ENCODE results near the gene PGAM5. TPM values are rescaled to one million over a fixed set of nuclear protein-coding genes. Genes with fewer than 3 reads are reported as not detected.

Gene PGAM5
- total and polyA plus RNA-seq, 2 of the 13 experiments (the other 11 are each of a cell fraction or from before 2014, with no cell fraction given): 18.0 to 77.9 TPM

- intact Hi-C loops (cut with micrococcal nuclease; ENCODE audit: unreplicated experiment): no loop called here
- ChIA-PET CTCF (ENCODE audit: low intra/inter-chr PET ratio, low total read pairs) (no interaction called here), POLR2A (no interaction called here)
- Histone ChIP-seq H3K27ac (ENCODE audit: extremely low read length, insufficient read depth, low read length) (no peak overlapping the region), H3K9ac (ENCODE audit: insufficient read depth, low read depth, low read length) (no peak overlapping the region), H3K27me3 (ENCODE audit: control insufficient read depth in 1 of 2, insufficient read depth in 2 of 2, low read length in 2 of 2) (no peaks in the 10 kb centered on the region), H3K9me3 (ENCODE audit: low read length) (no peaks in the 10 kb centered on the region), H3K36me3 (replicated peaks in 1 of 2; ENCODE audit: control insufficient read depth in 1 of 2, insufficient read depth in 2 of 2, low read length in 2 of 2) (peaks cover 7 to 29% of the 10 kb centered on the region in 2 experiments; a peak in 4 of 5 replicates), H2AFZ (ENCODE audit: low read length) (no peak overlapping the region), H3K79me2 (ENCODE audit: insufficient read depth, low read length) (peaks cover 35% of the 10 kb centered on the region), H3K4me3 (replicated peaks in 1 of 3; ENCODE audit: insufficient read depth in 1 of 3, low read depth in 2 of 3, low read length in 3 of 3) (no peak overlapping the region), H3K4me1 (ENCODE audit: insufficient read depth, low read length) (peaks cover 19% of the 10 kb centered on the region), H3K4me2 (ENCODE audit: low read depth, low read length) (no peak overlapping the region), H4K20me1 (ENCODE audit: insufficient read depth, low read length) (no peaks in the 10 kb centered on the region)
- no peak for TF ChIP-seq TGIF2 (CRISPR knock-in tag; IDR thresholded peaks at IDR 0.05)
- no peak for TF ChIP-seq ZBTB21 (CRISPR knock-in tag; IDR thresholded peaks at IDR 0.05)
- TF ChIP-seq SMAD3 (CRISPR knock-in tag; IDR thresholded peaks at IDR 0.05): no peak
- TF ChIP-seq TRIM22 (IDR thresholded peaks at IDR 0.05): no peak
- no peak for TF ChIP-seq ZNF615 (CRISPR knock-in tag; IDR thresholded peaks at IDR 0.05; ENCODE audit: borderline replicate concordance)
- TF ChIP-seq KMT2A (CRISPR knock-in tag; IDR thresholded peaks at IDR 0.05): no peak
- TF ChIP-seq HBP1 (CRISPR knock-in tag; IDR thresholded peaks at IDR 0.05; ENCODE audit: low read depth): no peak
- no peak for TF ChIP-seq NBN (conservative IDR thresholded peaks at IDR 0.05)
- no peak for TF ChIP-seq ATF3 (CRISPR knock-in tag; IDR thresholded peaks at IDR 0.05)
- TF ChIP-seq ZNF10 (CRISPR knock-in tag; IDR thresholded peaks at IDR 0.05; ENCODE audit: borderline replicate concordance, low read depth): no peak
- in situ Hi-C loops (cut with HindIII; ENCODE audit: extremely low pct_ligation_motif_present, low pct_unique_long_range_greater_than_20kb): no loop called here
- BruUV-seq (replicated peaks): no TSS peak
- no peak for ATAC-seq
- no peak for FAIRE-seq
- no peak for DNase-seq (ENCODE audit: low spot score)
- 100% methylated on average over 2 of the region's 2 CpGs for WGBS (ENCODE audit: low lambda C conversion rate)
Observed at GRCh38 chr12:132713123-132713522, 2.5 kb downstream of the PGAM5 start.
